Activated CD4-positive, alpha-beta T cell treated with anti-CD3 and anti-CD28 coated beads for 24 hours (primary cell): Measurements from ENCODE around the gene HELZ2.
"Not testable (repeated sequence)": the region's sequence is repeated elsewhere in the genome, so short reads cannot be mapped to it uniquely, and the experiment has no call there.

ENCODE experiments used
- DNase-seq, 2 donors: peaks; one replicate each; pipeline ENCODE4 v3.0.0-alpha.2; 2020; ENCODE audit warnings: low read depth in 2 of 2

Gene HELZ2

DNA sequence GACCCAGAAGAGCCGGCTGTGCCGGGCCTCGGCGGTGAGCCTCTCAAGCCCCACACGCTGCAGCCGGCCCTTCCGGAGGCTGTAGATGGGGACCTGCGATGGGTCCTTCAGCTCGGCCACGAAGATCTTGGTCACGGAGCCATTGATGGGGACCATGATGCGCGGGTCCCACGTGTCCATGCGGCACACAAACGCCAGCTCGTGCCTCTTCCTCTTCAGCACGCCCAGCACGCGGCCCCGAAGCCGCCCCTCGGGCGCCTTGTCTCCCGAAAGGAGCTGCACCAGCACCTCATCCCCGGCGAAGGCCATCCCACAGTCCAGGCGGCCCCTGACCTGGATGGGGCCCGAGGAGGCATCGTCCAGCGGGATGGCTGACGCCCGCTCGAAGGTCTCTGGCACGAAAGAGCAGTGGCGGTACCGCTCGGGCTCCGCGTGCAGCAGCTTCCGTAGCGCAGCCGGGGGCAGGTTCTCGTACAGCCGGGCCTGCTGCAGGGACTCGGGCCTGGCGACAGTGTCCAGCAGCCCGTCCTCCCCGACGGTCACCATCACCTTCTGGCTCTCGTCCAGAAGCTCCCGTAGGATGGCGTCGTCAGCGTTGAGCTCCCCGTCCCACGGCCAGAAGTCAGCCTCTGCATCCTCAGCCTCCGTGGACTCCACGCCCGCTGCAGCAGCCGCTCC lies 8.9 kb downstream of the HELZ2 start:
- no peak for DNase-seq

- DNase-seq = no peak
Measured at GRCh38 chr20:63564036-63564810, 9.8 kb downstream of the HELZ2 start.

DNA sequence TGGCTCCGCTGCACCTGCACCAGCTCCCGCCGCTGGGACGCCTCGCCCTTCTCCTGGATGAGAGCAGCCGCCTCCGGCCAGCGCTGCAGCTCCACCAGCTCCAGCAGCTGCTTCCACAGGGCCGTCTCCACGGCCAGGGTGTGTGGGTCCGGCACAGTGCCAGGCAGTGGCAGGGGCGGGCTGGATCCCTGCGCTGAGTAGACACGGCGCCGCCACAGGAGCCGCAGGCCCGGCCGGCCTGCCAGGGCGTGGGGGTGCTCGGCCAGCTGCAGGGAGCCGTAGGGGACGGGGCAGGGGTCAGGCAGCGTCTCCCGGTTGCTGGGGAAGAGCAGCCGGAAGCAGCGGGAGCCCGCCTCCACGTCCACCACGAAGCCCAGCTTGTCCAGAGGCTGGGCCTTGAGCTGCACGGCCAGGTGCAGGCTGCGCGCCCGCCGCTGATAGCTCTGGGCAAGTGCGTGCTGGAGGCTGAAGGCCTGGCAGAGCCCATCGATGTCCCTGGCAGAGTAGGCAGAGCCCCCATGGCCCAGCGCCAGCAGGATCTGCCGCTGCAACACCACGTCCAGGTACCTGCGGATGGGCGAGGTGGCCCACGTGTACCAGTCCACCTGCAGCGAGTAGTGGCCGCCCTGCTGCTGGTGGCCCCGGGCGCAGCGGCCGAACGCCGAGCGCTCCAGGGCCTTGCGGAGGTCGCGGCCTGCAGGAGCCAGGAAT lies 10.7 kb downstream of the HELZ2 start:
- DNase-seq = no peak

GRCh38 chr20:63562461-63563224 lies 11.4 kb downstream of the HELZ2 start:
- no peak for DNase-seq

GRCh38 chr20:63561624-63562396 lies 12.2 kb downstream of the HELZ2 start:
- no peak for DNase-seq

DNA sequence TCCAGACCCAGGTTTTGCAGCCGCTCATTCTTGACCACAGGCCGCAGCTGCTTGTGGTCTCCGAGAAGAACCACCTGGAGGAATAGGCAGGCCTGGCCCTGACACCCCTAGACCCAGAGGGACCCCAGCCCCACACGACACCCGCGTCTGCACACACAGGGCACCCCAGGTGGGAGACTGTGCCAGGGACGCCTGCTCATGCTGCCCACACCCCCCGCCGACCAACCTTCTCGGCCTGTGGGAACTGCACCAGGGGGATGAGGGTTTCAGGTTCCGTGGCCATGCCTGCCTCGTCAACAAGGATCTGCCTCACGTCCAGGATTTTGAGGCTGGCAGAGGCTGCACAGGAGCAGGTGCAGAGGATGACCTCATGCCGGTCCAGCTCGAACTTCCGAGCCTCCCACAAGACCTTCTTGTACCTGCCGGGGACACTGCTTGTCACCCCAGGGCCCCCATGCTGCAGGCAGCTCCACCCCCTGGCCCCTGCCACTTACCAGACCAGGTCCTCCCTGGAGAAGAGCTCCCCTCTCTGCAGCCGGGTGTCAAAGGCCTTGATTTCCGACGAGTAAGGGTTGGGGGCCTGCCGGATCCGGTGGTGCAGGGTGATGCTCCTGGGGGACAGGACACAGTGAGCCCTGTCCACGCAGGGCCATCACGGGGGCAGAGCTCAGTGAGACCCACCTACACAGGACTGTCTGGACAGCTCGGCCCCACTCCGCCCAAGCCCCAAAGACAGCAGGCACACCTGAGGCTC lies 13.0 kb downstream of the HELZ2 start:
- DNase-seq = no peak

- DNase-seq = no peak
Measured at GRCh38 chr20:63560333-63560805, 13.7 kb downstream of the HELZ2 start.

DNA sequence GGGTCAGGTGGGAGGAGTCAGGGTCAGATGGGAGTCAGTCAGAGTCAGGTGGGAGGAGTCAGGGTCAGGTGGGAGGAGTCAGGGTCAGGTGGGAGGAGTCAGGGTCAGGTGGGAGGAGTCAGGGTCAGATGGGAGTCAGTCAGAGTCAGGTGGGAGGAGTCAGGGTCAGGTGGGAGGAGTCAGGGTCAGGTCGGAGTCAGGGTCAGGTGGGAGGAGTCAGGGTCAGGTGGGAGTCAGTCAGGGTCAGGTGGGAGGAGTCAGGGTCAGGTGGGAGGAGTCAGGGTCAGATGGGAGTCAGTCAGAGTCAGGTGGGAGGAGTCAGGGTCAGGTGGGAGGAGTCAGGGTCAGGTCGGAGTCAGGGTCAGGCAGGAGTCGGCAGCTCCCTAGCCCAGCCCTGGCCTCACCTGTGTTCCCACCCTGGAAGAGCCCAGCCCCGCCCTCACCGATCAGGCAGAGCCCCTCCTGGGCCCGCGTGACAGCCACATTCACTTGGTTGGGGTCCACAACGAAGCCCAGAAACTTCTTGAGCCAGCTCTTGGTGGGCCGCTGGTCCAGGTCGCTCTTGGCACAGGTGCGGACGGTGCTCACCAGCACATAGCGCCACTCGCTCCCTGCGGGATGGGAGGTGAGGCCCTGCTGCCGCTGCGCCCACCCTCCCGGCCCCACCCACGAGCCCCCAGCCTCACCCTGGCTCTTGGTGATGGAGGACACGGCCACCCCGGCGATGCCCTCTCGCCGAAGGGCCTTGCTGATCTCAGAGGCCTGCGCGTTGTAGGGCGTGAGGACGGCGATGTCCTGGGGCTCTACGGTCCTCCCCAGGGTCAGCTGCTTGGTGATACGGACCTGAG lies 14.3 kb downstream of the HELZ2 start:
- DNase-seq = not testable (repeated sequence)

DNA sequence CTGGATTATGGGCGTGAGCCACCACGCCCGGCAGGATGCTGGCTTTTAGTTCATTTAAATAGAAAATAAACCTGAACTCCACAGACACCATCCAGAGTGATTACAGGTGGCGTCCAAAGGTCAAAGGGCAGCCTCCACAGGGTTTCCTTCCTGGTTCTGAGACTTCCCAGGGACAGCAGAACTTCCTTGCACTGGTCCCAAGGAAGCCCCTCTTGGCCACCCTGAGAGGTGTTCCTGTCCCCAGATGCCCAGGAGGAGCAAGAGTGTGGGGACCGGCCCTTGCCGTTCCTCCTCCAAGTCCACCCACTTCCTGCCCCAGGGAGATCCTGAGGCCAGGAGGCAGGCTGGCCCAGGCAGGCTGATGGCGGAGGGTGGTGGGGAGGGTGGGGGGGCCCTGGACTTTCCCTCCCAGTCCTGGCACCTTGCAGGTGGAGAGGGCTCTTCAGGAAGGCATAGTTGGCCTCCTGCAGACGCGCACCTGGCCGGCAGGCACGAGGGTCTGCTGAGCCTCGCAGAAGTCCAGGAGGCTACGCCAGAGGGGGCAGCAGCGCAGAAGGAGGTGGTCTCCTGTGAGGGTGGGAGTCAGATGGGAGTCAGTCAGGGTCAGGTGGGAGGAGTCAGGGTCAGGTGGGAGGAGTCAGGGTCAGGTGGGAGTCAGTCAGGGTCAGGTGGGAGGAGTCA lies 15.1 kb downstream of the HELZ2 start:
- DNase-seq = no peak

GRCh38 chr20:63557481-63557891 lies 16.6 kb downstream of the HELZ2 start:
- DNase-seq = no peak

DNA sequence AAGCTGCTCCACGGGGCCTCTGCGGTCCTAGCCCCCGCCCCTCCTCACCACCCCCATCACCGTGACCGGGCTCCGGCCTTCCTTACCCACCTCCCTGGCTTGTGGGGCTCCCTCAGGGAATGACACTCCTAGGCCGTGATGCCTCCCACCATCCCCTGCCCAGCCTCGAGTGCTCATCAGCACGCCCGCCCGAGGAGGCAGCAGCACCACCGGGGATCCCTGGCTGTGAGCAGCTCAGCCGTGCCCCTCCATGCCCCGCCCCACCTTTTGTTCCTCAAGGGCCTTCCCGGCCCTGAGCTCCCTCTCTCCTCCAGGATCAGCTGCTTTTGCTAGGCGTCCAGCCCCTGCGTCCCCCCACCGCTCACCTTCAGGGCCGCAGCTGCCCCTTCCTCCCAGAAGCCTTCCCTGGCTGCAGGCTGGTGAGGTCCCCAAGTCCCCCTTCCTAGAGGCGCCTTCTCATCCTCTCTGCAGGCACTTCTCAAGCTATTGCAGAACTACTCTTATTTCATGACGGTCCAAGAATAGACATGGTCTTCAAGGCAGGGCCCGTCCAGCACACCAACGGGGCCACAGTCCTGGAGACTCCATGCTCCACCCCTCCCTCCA lies 17.1 kb downstream of the HELZ2 start:
- DNase-seq = no peak

DNA sequence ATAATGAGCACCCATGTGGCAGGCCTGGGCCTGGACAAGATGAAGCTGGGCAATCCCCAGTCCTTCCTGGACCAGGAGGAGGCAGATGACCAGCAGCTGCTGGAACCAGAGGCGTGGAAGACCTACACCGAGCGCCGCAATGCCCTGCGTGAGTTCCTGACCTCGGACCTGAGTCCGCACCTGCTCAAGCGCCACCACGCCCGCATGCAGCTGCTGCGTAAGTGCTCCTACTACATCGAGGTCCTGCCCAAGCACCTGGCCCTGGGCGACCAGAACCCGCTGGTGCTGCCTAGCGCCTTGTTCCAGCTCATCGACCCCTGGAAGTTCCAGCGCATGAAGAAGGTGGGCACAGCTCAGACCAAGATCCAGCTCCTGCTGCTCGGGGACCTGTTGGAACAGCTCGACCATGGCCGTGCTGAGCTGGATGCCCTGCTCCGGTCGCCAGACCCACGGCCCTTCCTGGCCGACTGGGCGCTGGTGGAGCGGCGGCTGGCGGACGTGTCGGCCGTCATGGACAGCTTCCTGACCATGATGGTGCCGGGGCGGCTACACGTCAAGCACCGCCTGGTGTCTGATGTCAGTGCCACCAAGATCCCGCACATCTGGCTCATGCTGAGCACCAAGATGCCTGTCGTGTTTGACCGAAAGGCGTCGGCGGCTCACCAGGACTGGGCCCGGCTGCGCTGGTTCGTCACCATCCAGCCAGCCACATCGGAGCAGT lies 18.2 kb downstream of the HELZ2 start:
- DNase-seq = no peak

- no peak for DNase-seq
Measured at GRCh38 chr20:63554361-63555278, 19.4 kb downstream of the HELZ2 start.

GRCh38 chr20:63553933-63554290 lies 20.1 kb downstream of the HELZ2 start, which contains the start of gene FNDC11:
FNDC11 (plus strand) TSS chr20:63554159; CDS start chr20:63555664, 1,505 bp downstream.
- DNase-seq = peak in 1 of 2 donors; percentile 7

GRCh38 chr20:63553251-63553932 lies 20.6 kb downstream of the HELZ2 start:
- peak; percentile 74 to 85 for DNase-seq
